Left lung (tissue), 10 donors: Measurements from ENCODE around the gene RNASE3. TPM values are rescaled to one million over a fixed set of nuclear protein-coding genes. Genes with fewer than 3 reads are reported as not detected.
A peak's percentile ranks its signal among the peaks of the same experiment; 100 is the strongest.

ENCODE experiments used
- ATAC-seq: fragments of 200-7000 bp; cut with Tn5 transposase; one replicate; pipeline ENCODE4 v1.9.1; 2020; ENCODE audit warnings: moderate library complexity
- DNase-seq, 4 donors: peaks; one replicate each; pipeline ENCODE4 v3.0.0-alpha.2; 2013 to 2020
- H3K27ac ChIP-seq, 2 donors: fragments of 200-600 bp; sonication (generic) in 1 of 2; one replicate each; pipeline versions ENCODE4 v1.5.0 to v1.8.0; 2020 to 2021
- H3K27me3 ChIP-seq, 2 donors: fragments of 200-600 bp; sonication (generic) in 1 of 2; one replicate each; pipeline versions ENCODE4 v1.5.0 to v1.8.0; 2020 to 2021
- H3K36me3 ChIP-seq, 2 donors: fragments of 200-600 bp; sonication (generic) in 1 of 2; one replicate each; pipeline versions ENCODE4 v1.5.0 to v1.8.0; 2020 to 2021
- H3K4me1 ChIP-seq, 2 donors: fragments of 200-600 bp; one replicate each; pipeline ENCODE4 v1.8.0; 2021
- H3K4me3 ChIP-seq, 2 donors: fragments of 200-600 bp; sonication (generic) in 1 of 2; one replicate each; pipeline versions ENCODE4 v1.5.0 to v1.8.0; 2020 to 2021; ENCODE audit warnings: mild to moderate bottlenecking in 1 of 2
- H3K9me3 ChIP-seq, 2 donors: fragments of 200-600 bp; sonication (generic) in 1 of 2; one replicate each; pipeline versions ENCODE4 v1.5.0 to v1.8.0; 2020 to 2021
- intact Hi-C, 2 donors: fragments of 100-400 bp; cut with DNase I; formaldehyde crosslinking; loops; one replicate each; pipeline versions ENCODE4 v1.11.2 to v1.14.2; 2022
- polyA plus RNA-seq, 6 donors: library from polyadenylated mRNA; unstranded; fragments of 120-200 nt; gene quantifications; one replicate each; pipeline ENCODE4 v1.2.1, GENCODE V29; 2013; ENCODE audit not compliant: insufficient read length in 6 of 6
- total RNA-seq, 2 donors: library from RNA; stranded (reverse); fragmentation: NEBNext Ultra II Directional; extraction: Animal tissue kit (Norgen Biotek cat#: 25700); gene quantifications; one replicate each; pipeline ENCODE4 v1.2.1, GENCODE V29; 2021
- TF ChIP-seq, protein P1 (sequence below), 2 donors: fragments of 200-600 bp; sonication (generic) in 1 of 2; IDR thresholded peaks; one replicate each; pipeline versions ENCODE4 v1.5.0 to v1.8.0; 2021; ENCODE audit warnings: antibody characterized with exemption in 2 of 2
- donor health status: DM: no; HTN: yes; CAD: no.
- donor health status: DM: no; HTN: no; CAD: no.

RNASE3 gene
- total and polyA plus RNA-seq, 8 donors, result 0.33 to 1.9 (median 1.0) TPM; not detected in 1

DNA sequence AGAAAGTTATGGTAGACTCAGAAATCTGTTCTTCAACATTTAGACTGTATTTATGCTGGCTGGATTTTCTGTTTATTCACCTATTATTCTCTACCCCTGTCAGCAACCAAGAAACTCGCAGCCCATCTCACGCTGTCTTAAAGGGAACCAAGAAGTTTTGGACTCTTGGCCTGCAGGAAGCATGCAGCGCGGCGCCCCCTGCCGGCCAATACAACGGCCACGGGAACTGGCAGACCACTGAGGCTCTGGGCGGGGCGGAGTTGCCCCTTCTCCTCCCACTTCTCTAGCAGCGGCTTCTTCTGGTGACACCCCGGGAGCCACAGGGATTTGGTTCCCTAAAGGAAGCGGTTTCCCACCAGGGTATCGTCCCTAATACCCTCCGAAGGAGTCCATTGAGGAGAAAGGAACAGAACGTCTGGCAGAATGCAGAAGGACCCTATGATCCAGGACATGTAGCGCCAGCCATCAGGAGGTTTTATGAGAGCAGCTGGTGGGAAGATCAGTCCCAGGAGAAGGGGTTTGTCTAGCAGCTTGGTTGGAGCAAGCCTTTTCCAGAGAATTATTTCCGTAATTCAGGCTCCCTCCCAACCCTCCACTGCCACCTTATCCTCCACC lies 43.1 kb downstream of the RNASE3 start:
- H3K4me3 ChIP-seq, result no peak overlapping the region
- H3K27me3 ChIP-seq, result peaks cover 0 to 6% of the 10 kb centered on the region in 2 donors
- H3K4me1 ChIP-seq, result no peaks in the 10 kb centered on the region
- TF ChIP-seq, protein P1, sequence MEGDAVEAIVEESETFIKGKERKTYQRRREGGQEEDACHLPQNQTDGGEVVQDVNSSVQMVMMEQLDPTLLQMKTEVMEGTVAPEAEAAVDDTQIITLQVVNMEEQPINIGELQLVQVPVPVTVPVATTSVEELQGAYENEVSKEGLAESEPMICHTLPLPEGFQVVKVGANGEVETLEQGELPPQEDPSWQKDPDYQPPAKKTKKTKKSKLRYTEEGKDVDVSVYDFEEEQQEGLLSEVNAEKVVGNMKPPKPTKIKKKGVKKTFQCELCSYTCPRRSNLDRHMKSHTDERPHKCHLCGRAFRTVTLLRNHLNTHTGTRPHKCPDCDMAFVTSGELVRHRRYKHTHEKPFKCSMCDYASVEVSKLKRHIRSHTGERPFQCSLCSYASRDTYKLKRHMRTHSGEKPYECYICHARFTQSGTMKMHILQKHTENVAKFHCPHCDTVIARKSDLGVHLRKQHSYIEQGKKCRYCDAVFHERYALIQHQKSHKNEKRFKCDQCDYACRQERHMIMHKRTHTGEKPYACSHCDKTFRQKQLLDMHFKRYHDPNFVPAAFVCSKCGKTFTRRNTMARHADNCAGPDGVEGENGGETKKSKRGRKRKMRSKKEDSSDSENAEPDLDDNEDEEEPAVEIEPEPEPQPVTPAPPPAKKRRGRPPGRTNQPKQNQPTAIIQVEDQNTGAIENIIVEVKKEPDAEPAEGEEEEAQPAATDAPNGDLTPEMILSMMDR (IDR thresholded peaks at IDR 0.05), result peak; percentile 13 to 55
- ATAC-seq (no peak), DNase-seq (peak in 1 of 4 donors; percentile 88)
- H3K27ac ChIP-seq, result no peak overlapping the region
- H3K9me3 ChIP-seq, result no peaks in the 10 kb centered on the region
- intact Hi-C loops, result no loop called here
- no peaks in the 10 kb centered on the region for H3K36me3 ChIP-seq

DNA sequence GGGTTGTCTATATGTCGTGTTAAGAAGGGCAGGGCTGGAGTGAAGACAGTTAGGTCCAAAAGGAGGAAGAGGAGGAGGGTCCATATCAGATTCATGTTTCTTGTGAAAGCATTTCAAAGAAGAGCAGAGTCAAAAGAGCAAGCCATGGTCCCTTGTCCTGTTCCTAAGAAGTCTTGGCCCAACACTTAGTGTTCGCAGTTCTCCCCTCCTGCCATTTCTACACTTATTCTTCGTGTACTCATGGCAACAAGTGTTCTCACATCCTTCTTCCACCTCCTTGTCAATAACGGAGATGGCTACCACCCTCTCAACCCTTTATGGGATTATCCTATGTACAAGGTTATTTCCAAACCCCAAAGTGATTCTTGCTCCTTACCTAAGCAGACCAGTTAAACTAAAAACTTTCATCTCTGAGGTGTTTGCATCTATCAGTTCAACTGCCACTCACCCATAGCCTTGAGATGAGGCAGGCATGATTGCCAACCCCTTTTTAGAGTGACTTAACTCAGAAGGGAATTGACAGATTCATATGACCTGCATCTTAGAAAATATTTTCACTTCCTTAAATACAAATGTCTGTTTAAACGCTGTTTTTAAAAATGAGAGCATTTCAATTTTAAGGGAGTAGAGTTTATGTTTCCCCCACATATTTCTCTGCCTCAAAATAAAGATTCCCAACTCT lies 44.3 kb downstream of the RNASE3 start:
- Histone ChIP-seq H3K4me3 (no peak overlapping the region), H3K27me3 (peaks cover 0 to 6% of the 10 kb centered on the region in 2 donors), H3K9me3 (no peaks in the 10 kb centered on the region), H3K4me1 (no peaks in the 10 kb centered on the region), H3K27ac (no peak overlapping the region), H3K36me3 (no peaks in the 10 kb centered on the region)
- no peak for ATAC-seq
- TF ChIP-seq, protein P1 (IDR thresholded peaks at IDR 0.05), result no peak
- intact Hi-C loops, result no loop called here
- DNase-seq, result no peak

Other genes starting within 250 kb of the RNASE3 start
- not detected for gene OR6S1, start 249.7 kb upstream of the RNASE3 start, total RNA-seq
- gene OR6S1, start 249.7 kb upstream of the RNASE3 start, polyA plus RNA-seq, result not detected
- 10 to 100 TPM; 17.9 to 18.5 TPM for gene RNASE4, start 206.8 kb upstream of the RNASE3 start, total RNA-seq
- gene RNASE4, start 206.8 kb upstream of the RNASE3 start, polyA plus RNA-seq, result 1 to 10 TPM; 5.1 to 7.8 (median 6.4) TPM
- gene ANG, start 202.6 kb upstream of the RNASE3 start, total RNA-seq, result 10 to 100 TPM; 10.3 to 11.0 TPM
- gene ANG, start 202.6 kb upstream of the RNASE3 start, polyA plus RNA-seq, result 10 to 100 TPM in 1 of 6 donors, 1 to 10 TPM in 5; 6.6 to 10.9 (median 8.4) TPM
- gene EDDM3A, start 145.5 kb upstream of the RNASE3 start, total RNA-seq, result not detected
- gene EDDM3A, start 145.5 kb upstream of the RNASE3 start, polyA plus RNA-seq, result under 1 TPM in 4 of 6 donors, not detected in 2; 0.15 to 0.47 (median 0.23) TPM
- gene EDDM3B, start 123.0 kb upstream of the RNASE3 start, total RNA-seq, result not detected
- gene EDDM3B, start 123.0 kb upstream of the RNASE3 start, polyA plus RNA-seq, result under 1 TPM in 2 of 6 donors, not detected in 4; 0.15 to 0.20 TPM
- gene RNASE6, start 110.1 kb upstream of the RNASE3 start, total RNA-seq, result 10 to 100 TPM; 14.7 to 20.6 TPM
- 1 to 10 TPM; 6.4 to 8.0 (median 7.3) TPM for gene RNASE6, start 110.1 kb upstream of the RNASE3 start, polyA plus RNA-seq
- 1,000 to 10,000 TPM in 1 of 2 donors, 100 to 1,000 TPM in 1; 518 to 1,326 TPM for gene RNASE1, start 88.5 kb upstream of the RNASE3 start, total RNA-seq
- 100 to 1,000 TPM; 293 to 425 (median 369) TPM for gene RNASE1, start 88.5 kb upstream of the RNASE3 start, polyA plus RNA-seq
- 10 to 100 TPM in 1 of 2 donors, 1 to 10 TPM in 1; 3.8 to 30.6 TPM for gene RNASE2, start 64.1 kb downstream of the RNASE3 start, total RNA-seq
- 1 to 10 TPM in 4 of 6 donors, under 1 TPM in 2; 0.78 to 3.2 (median 1.8) TPM for gene RNASE2, start 64.1 kb downstream of the RNASE3 start, polyA plus RNA-seq
- gene METTL17, start 98.6 kb downstream of the RNASE3 start, total RNA-seq, result 10 to 100 TPM; 38.6 to 61.3 TPM
- 100 to 1,000 TPM in 5 of 6 donors, 10 to 100 TPM in 1; 91.8 to 137 (median 120) TPM for gene METTL17, start 98.6 kb downstream of the RNASE3 start, polyA plus RNA-seq
- gene SLC39A2, start 107.9 kb downstream of the RNASE3 start, total RNA-seq, result under 1 TPM in 1 of 2 donors, not detected in 1; 0.35 TPM
- gene SLC39A2, start 107.9 kb downstream of the RNASE3 start, polyA plus RNA-seq, result under 1 TPM in 5 of 6 donors, not detected in 1; 0.10 to 0.50 (median 0.21) TPM
- gene NDRG2, start 133.7 kb downstream of the RNASE3 start, total RNA-seq, result 10 to 100 TPM; 25.6 to 44.2 TPM
- 100 to 1,000 TPM; 126 to 158 (median 135) TPM for gene NDRG2, start 133.7 kb downstream of the RNASE3 start, polyA plus RNA-seq
- gene TPPP2, start 138.8 kb downstream of the RNASE3 start, total RNA-seq, result not detected
- gene TPPP2, start 138.8 kb downstream of the RNASE3 start, polyA plus RNA-seq, result under 1 TPM in 5 of 6 donors, not detected in 1; 0.20 to 0.50 (median 0.22) TPM
- gene RNASE13, start 143.4 kb downstream of the RNASE3 start, total RNA-seq, result not detected
- under 1 TPM in 1 of 6 donors, not detected in 5; 0.13 TPM for gene RNASE13, start 143.4 kb downstream of the RNASE3 start, polyA plus RNA-seq
- gene RNASE7, start 151.0 kb downstream of the RNASE3 start, total RNA-seq, result not detected
- gene RNASE7, start 151.0 kb downstream of the RNASE3 start, polyA plus RNA-seq, result under 1 TPM in 4 of 6 donors, not detected in 2; 0.14 to 0.24 (median 0.20) TPM
- not detected for gene RNASE8, start 166.4 kb downstream of the RNASE3 start, total RNA-seq
- gene RNASE8, start 166.4 kb downstream of the RNASE3 start, polyA plus RNA-seq, result under 1 TPM in 2 of 6 donors, not detected in 4; 0.21 to 0.31 TPM
- gene ARHGEF40, start 178.9 kb downstream of the RNASE3 start, total RNA-seq, result 10 to 100 TPM; 34.7 to 41.5 TPM
- 10 to 100 TPM; 71.9 to 97.3 (median 82.5) TPM for gene ARHGEF40, start 178.9 kb downstream of the RNASE3 start, polyA plus RNA-seq
- 10 to 100 TPM; 33.7 to 40.8 TPM for gene ZNF219, start 207.3 kb downstream of the RNASE3 start, total RNA-seq
- 10 to 100 TPM; 30.5 to 45.4 (median 35.7) TPM for gene ZNF219, start 207.3 kb downstream of the RNASE3 start, polyA plus RNA-seq
- gene TMEM253, start 209.7 kb downstream of the RNASE3 start, total RNA-seq, result under 1 TPM; 0.58 to 0.85 TPM
- gene TMEM253, start 209.7 kb downstream of the RNASE3 start, polyA plus RNA-seq, result 1 to 10 TPM in 2 of 6 donors, under 1 TPM in 4; 0.61 to 1.5 (median 0.86) TPM